ENCODE data around the gene PLCB3.

GRCh38 chr11:64297699-64298358 lies 46.5 kb downstream of the PLCB3 start:
- TF ChIP-seq CTCF (IDR thresholded peaks at IDR 0.05; ENCODE audit: low read depth, low read length) (no peak), EZH2phosphoT487 (IDR thresholded peaks at IDR 0.05; ENCODE audit: low read depth) (no peak)

Data from OCI-LY3 (cell line).